ENCODE data around the gene COMMD3.
A peak's percentile ranks its signal among the peaks of the same experiment; 100 is the strongest.
"Not testable (repeated sequence)": the region's sequence is repeated elsewhere in the genome, so short reads cannot be mapped to it uniquely, and the experiment has no call there.

Gene COMMD3

GRCh38 chr10:22338931-22339330 lies 22.7 kb downstream of the COMMD3 start:
- no peak for DNase-seq (ENCODE audit: low read depth)

DNA sequence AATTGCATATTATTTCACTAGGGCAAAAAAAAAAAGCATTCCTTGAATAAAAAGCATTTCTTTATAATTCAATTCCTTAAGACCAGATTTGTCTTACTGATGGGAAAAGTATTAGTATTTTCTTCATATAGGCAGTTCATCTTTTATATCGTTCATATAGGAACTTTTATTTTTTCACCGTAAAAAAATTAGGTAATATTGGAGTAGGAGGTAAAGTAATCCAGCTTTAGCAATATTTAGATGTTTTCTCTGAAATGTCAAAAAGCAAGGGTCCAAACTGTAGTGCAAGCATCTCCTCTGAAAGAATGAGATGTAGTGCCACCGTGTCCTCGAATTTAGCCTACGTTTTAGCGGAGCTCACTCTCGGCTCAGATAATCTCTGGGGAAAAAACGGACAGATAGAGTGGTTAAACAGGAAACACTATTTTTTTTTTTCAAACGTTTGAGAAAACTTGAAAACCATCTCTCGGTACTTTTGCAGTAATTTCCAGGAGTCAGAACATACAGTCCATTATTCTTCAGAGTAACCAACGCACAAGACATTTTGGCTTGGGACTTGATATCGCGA lies 23.7 kb downstream of the COMMD3 start:
- DNase-seq (ENCODE audit: low read depth): no peak

DNA sequence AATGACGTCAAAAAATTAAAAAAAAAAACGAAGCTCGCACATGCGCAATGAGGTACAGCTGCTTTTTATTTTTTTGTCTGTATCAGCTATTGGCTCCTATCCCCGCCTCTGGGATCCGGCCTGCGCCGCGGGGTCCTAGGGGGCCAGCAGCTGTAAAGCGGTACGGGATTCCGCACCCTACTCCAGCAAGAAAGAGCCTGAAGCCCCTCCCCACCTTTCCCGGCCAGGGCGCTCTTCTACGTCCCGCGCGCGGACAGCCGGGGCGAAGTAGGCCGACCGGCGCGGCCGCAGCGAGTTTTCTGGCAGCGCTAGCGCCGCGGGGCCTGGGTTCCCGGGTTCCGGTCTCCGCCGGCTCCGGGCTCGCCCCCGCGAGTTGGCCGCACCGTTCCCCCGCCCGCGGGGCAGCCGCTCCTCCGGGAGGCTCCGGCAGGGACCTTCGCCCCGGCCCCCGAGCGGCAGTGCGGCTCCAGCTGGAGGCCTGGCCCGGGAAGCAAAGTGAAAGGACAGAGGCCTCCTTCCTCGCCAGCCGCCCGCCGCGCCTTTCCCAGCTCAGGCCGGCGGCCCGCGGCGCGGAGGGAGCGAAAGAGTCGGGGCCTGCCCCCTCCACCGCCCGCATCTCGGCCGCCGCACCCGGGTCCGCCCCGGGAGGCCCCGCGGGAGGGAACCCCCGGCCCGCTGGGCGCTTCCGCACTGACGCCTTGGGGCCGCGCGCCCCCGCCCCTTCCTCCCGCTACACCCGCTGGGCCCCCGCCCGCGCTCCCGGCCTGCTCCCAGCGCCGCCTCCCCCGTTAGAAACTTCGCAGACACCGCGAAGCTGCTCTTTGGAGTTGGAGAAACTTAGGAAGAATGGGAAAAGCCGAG lies 24.4 kb downstream of the COMMD3 start:
- peak; percentile 68 for DNase-seq (ENCODE audit: low read depth)

DNA sequence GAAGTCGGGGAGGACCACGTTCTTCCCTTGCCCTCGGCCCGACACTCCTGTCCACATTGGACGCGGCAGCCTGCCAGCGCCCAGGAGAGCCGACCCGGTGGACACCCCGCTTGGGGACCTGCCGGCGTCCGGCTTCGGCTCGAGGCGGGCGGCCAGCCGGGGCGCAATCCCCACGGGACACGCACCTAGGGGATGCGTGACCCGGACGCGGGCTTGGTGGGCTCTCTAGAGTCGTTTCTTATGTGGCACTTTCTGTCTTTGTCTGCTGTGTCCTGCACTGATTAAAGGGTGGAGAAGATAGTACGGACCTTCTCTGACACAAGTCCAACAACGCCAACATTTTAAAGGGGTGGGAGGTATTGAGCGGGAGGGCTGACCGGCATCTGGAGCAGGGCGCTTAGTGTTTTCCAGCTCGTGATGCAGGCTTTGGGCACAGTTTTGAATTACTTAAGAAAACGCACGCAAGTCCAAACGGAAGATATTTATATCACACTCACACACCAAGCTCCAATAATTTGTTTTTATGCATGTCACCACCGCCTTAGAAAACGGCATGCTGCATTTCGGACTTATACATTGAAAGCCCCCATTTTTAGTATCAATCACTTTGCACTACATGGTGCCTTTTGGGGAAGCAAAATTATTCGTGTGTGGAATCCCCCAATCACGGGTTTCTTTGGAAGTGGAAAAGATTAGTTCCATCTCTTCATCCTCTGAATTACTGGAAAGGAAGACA lies 25.2 kb downstream of the COMMD3 start:
- DNase-seq (ENCODE audit: low read depth): no peak

DNA sequence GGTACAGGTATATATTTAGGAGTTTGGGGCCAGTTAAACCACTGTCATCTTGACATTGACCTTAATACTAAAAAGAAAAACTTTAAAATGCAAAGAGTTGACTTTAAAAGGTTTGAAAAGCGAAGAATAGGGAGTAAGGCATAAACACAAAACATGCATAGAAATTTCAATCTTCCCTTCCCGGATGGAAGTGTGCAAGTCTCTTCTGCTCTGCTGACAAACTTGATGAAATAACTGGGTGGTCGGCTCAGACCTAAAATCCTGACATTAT lies 25.7 kb downstream of the COMMD3 start:
- no peak for DNase-seq (ENCODE audit: low read depth)

DNA sequence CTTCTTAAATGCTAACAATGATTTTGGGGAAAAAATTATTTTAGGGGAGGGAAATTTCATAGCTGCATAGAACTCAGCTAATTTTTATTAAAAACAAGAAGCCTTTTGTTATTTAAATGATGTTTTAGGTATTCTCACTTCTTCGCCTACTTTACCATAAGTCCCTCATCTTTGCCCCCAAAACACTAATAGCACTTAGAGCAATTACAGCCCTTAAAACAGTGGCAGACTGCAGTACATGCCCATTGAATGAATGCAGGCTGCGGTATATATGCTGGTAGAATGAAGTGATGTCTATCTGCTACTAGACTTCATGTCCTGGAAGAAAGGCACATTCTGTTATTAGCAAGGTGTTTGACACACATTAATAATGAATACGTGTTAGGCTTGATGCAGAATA lies 26.2 kb downstream of the COMMD3 start:
- DNase-seq (ENCODE audit: low read depth): no peak

- DNase-seq (ENCODE audit: low read depth): no peak
Measured at GRCh38 chr10:22343731-22344130, 27.5 kb downstream of the COMMD3 start.

GRCh38 chr10:22344249-22344648 lies 28.1 kb downstream of the COMMD3 start:
- DNase-seq (ENCODE audit: low read depth): no peak

- DNase-seq (ENCODE audit: low read depth): no peak
Measured at GRCh38 chr10:22344781-22345300, 28.7 kb downstream of the COMMD3 start.

GRCh38 chr10:22345301-22346095 lies 29.3 kb downstream of the COMMD3 start, which contains the start of gene SPAG6:
TSS of gene SPAG6 (plus strand) at chr10:22345496. CDS start at chr10:22345612, 116 bp downstream.
- no peak for DNase-seq (ENCODE audit: low read depth)

GRCh38 chr10:22346096-22346661 lies 30.0 kb downstream of the COMMD3 start:
- DNase-seq (ENCODE audit: low read depth): no peak

DNA sequence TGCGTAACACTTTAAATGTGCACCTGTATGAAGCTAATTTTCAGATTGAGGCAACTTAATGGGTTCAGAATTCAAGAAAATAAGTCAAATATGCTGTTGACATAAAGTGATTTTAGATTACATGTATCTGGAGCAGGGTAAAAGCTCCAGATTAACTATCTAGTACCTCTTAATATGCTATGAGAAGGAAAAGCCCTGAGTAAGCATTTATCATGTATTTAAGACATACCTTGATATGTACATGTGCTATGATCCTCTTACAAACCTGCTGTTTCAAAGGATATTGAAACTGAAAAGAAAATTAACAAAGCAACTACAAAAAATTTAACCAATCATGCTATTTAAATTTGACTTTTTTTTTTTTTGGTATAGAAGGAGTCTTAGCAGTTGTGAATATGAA lies 33.6 kb downstream of the COMMD3 start:
- DNase-seq (ENCODE audit: low read depth): no peak

GRCh38 chr10:22351131-22351703 lies 35.0 kb downstream of the COMMD3 start:
- DNase-seq (ENCODE audit: low read depth): no peak

- no peak for DNase-seq (ENCODE audit: low read depth)
Measured at GRCh38 chr10:22356324-22356873, 40.2 kb downstream of the COMMD3 start.

DNA sequence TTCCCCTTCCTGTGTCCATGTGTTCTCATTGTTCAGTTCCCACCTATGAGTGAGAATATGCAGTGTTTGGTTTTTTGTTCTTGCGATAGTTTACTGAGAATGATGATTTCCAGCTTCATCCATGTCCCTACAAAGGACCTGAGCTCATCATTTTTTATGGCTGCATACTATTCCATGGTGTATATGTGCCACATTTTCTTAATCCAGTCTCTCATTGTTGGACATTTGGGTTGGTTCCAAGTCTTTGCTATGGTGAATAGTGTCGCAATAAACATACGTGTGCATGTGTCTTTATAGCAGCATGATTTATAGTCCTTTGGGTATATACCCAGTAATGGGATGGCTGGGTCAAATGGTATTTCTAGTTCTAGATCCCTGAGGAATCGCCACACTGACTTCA lies 41.6 kb downstream of the COMMD3 start:
- DNase-seq (ENCODE audit: low read depth): not testable (repeated sequence)

DNA sequence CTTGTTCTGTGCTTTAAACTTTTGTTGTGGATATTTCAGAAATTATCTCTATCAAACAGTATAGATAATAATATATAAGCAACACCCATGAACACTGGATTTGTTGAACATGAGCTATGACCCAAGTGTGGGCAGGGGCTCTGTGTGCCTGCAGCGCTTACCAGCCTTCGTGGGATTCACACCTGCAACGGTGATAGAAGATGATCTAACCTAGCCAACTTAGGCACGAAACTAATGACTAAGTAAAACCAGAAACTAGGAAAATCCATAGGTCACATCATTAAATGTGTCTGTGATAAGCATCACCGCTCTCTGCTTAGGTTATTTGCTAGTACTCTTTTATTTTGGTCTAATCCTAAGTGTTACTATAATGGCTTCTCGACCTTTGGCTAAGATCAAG lies 47.1 kb downstream of the COMMD3 start:
- no peak for DNase-seq (ENCODE audit: low read depth)

- no peak for DNase-seq (ENCODE audit: low read depth)
Measured at GRCh38 chr10:22364407-22365140, 48.4 kb downstream of the COMMD3 start.

DNA sequence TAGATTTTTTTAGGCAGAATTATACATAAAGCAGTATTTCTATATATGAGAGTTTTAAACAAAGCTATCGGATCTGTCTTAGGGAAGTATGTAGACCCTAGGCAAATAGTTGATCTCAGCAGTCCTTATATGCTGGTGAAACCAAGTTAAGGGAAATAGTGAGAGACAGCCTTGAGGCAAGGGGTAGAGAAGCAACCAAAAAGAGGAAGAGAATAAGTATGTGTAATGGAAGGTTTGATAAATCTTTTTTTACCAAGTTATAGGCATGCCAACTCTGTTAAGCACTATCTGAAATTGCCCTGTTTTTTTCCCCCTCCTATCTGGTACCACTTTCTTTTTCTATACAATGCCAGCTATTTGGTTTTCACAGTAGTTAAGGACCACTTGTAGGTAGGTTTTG lies 49.0 kb downstream of the COMMD3 start:
- DNase-seq (ENCODE audit: low read depth): no peak

DNA sequence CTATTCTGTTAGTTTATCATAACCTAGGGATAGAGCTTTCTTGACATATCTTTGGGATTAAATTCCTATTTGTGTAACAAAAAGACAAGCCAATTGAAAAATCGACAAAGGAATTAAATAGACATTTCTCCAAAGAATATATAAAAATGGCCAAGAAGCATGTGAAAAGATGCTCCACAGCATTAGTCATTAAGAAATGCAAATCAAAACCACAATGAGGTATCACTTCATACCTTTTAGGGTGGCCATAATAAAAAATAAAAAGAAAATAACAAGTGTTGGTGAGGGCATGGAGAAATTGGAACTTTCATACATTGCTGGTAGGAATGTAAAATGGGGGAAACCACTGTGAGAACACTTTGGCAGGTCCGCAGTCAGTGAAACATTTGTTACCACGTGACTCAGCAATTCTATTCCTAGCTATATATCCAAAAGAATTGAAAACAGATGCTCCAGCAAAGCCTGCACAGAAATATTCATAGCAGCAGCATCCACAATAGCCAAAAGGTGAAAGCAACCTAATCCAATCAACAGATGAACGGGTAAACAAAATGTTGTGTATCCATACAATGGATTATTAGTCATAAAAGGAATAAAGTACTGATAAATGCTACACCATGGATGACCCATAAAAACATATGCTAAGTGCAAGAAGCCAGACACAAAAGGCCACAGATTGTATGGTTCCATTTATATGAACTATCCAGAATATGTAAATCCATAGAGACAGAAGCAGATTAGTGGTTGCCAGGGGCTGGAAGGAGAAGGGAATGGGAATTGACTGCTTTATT lies 49.7 kb downstream of the COMMD3 start:
- peak; percentile 1 for DNase-seq (ENCODE audit: low read depth)

DNA sequence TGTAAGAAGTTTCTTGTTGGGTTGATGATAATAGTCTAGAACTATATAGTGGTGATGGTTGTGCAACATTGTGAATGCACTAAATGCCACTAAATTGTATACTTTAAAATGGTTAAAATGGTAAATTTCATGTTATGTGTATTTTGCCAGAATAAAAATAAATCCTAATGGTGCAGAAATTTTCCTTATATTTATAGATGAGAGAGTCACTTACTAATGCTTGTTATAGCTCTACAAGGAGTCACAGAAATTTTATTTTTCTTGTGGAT lies 50.2 kb downstream of the COMMD3 start:
- DNase-seq (ENCODE audit: low read depth): no peak

Data from GM04504 (cell line).